HFFc6 (cell line): ENCODE measurements around the gene GLIS1. TPM values are rescaled to one million over a fixed set of nuclear protein-coding genes. Genes with fewer than 3 reads are reported as not detected.

Experiments
- DNase-seq: peaks from one replicate; pipeline ENCODE4 v3.0.0-alpha.2; 2018
- H3K27ac Mint-ChIP-seq: 2 replicates; pipeline ENCODE4 v1.8.0; 2020; ENCODE audit warnings: mild to moderate bottlenecking, mixed read lengths
- H3K27me3 Mint-ChIP-seq: 2 replicates; pipeline ENCODE4 v1.8.0; 2021; ENCODE audit warnings: mild to moderate bottlenecking, moderate library complexity, mixed read lengths; ENCODE audit not compliant: insufficient read depth
- H3K36me3 Mint-ChIP-seq: 2 replicates; pipeline ENCODE4 v1.8.0; 2021; ENCODE audit warnings: low read depth, mixed read lengths
- H3K4me1 Mint-ChIP-seq: 2 replicates; pipeline ENCODE4 v1.8.0; 2020; ENCODE audit warnings: low read depth, mixed read lengths
- H3K4me3 Mint-ChIP-seq: 2 replicates; pipeline ENCODE4 v1.8.0; 2020; ENCODE audit warnings: mild to moderate bottlenecking, moderate library complexity, mixed read lengths
- H3K9me3 Mint-ChIP-seq: 2 replicates; pipeline ENCODE4 v1.8.0; 2020; ENCODE audit warnings: mild to moderate bottlenecking, mixed read lengths
- total RNA-seq, 6 experiments: library from RNA; stranded (reverse); fragmentation: NEBNext Ultra II Directional; extraction: Animal tissue kit (Norgen Biotek cat#: 25700); gene quantifications; 2 replicates in 1 of 6; 3 replicates in 5 of 6; pipeline ENCODE4 v1.2.3, GENCODE V29; 2021
- TF ChIP-seq, protein P1 (sequence below): fragments of 200-600 bp; sonication (generic); IDR thresholded peaks from 2 replicates; pipeline ENCODE4 v1.5.0; 2021; ENCODE audit warnings: antibody characterized with exemption, mild to moderate bottlenecking

GLIS1 gene
- total RNA-seq, 6 experiments from 2014 or later: 1.1 to 1.9 (median 1.2) TPM

DNA sequence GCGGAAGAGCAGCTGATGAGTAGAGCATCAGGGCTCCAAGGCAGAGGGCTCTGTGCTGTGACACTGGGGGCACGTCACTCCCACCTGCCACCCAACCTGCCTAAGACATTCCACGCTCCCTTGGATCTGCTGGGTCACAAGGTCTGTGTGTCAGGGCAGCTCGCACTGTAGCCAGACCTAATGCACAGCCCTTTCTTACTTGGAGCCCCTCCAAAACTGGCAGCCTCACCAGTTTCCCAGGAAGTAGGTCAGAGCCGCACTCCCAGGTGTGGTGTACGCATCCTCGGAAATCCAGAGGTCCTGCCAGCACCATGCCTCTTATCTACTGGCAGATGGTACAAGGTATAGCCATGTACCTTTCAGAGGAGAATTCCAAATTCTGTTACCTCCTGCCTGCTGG is 257.5 kb downstream of the GLIS1 start:
- no peak overlapping the region for H3K4me3 Mint-ChIP-seq
- H3K27me3 Mint-ChIP-seq: peaks cover 48% of the 10 kb centered on the region
- H3K36me3 Mint-ChIP-seq: no peaks in the 10 kb centered on the region
- DNase-seq: no peak
- no peak overlapping the region for H3K27ac Mint-ChIP-seq
- H3K9me3 Mint-ChIP-seq: no peaks in the 10 kb centered on the region
- H3K4me1 Mint-ChIP-seq: no peaks in the 10 kb centered on the region
- TF ChIP-seq, protein P1, sequence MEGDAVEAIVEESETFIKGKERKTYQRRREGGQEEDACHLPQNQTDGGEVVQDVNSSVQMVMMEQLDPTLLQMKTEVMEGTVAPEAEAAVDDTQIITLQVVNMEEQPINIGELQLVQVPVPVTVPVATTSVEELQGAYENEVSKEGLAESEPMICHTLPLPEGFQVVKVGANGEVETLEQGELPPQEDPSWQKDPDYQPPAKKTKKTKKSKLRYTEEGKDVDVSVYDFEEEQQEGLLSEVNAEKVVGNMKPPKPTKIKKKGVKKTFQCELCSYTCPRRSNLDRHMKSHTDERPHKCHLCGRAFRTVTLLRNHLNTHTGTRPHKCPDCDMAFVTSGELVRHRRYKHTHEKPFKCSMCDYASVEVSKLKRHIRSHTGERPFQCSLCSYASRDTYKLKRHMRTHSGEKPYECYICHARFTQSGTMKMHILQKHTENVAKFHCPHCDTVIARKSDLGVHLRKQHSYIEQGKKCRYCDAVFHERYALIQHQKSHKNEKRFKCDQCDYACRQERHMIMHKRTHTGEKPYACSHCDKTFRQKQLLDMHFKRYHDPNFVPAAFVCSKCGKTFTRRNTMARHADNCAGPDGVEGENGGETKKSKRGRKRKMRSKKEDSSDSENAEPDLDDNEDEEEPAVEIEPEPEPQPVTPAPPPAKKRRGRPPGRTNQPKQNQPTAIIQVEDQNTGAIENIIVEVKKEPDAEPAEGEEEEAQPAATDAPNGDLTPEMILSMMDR: no peak

DNA sequence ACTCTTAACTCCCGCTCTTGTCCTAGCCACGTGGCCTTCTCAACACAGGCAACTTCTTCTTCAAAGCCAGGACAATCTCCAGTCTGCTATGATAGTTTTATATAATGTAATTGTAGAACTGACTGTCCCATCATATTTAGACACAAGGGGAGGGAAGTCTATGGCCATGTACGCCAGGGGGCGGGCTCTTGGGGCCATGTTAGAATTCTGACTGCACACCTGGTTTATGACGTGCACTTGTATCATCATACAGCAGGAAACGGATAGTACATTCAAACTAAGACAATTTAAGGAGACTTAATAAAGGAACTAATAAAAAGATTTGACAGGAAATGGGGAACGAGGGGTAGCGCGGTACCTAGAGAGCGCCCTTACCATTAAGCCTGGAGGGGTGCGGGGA is 258.3 kb downstream of the GLIS1 start:
- TF ChIP-seq, protein P1: peak; percentile 45; the same call in 1 of the 2 replicates
- Mint-ChIP-seq H3K36me3 (no peaks in the 10 kb centered on the region), H3K4me1 (no peaks in the 10 kb centered on the region), H3K4me3 (no peak overlapping the region), H3K9me3 (no peaks in the 10 kb centered on the region), H3K27ac (no peak overlapping the region), H3K27me3 (peaks cover 49% of the 10 kb centered on the region)
- no peak for DNase-seq

DNA sequence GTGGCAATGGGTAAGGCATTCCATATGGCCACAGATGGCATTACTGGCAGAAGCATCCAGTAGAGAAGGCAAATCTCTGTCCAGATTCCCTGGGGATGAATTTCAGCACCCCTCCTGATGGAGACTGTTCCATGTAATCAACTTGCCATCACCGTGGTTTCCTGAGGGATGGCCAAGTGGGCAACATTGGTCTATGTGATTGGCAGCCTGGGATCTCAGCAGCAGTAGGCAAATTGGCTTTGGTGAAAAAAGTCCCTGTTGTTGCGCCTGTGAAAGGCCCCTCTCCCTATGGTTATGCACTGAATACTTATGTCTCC is 260.5 kb downstream of the GLIS1 start:
- Mint-ChIP-seq H3K4me1 (no peaks in the 10 kb centered on the region), H3K9me3 (no peaks in the 10 kb centered on the region), H3K27ac (no peak overlapping the region), H3K27me3 (peaks cover 51% of the 10 kb centered on the region), H3K36me3 (no peaks in the 10 kb centered on the region), H3K4me3 (no peak overlapping the region)
- no peak for DNase-seq
- TF ChIP-seq, protein P1: no peak

DNA sequence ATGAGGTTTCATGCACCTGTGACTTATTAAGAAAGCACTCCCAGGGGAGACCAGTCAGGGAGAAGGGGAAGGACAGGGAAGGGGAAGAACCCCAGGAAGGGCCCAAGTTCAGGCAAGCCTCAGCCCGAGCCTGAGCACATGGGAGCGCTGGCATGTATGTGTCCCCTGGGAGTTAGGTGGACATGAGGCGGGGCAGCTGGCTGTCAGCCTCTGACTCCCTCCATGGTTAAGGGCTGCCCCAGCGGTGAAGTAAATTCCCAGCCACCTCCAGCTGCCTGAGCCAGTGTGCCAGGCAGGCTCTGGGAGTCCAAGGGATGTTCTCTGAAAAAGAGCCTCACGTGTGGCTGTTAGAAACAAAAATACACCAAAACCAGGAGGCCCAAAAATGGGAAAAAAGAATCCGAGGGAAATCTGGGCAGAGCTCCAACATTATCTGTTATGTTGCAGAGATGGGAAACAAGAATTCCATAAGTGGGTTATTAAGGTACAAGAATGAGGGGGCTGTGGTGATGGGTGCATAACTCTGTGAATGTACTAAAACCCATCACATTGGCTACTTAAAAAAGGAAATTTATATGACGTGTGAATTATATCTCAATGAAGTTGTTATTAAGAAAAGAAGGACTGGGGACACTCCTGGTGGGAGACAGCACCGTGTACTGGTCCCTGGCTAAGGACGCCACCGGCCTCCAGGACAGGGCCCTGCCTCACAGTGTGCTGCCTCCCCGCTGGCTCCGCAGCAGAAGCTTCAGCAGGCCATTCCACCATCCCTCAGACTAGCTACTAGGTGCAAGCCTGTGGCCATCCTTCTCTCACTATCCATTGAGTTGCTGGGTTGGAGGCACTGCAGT is 261.1 kb downstream of the GLIS1 start:
- peaks cover 47% of the 10 kb centered on the region for H3K27me3 Mint-ChIP-seq
- H3K36me3 Mint-ChIP-seq: no peaks in the 10 kb centered on the region
- no peak for DNase-seq
- no peak overlapping the region for H3K27ac Mint-ChIP-seq
- TF ChIP-seq, protein P1: no peak
- H3K4me1 Mint-ChIP-seq: no peaks in the 10 kb centered on the region
- no peak overlapping the region for H3K4me3 Mint-ChIP-seq
- no peaks in the 10 kb centered on the region for H3K9me3 Mint-ChIP-seq

DNA sequence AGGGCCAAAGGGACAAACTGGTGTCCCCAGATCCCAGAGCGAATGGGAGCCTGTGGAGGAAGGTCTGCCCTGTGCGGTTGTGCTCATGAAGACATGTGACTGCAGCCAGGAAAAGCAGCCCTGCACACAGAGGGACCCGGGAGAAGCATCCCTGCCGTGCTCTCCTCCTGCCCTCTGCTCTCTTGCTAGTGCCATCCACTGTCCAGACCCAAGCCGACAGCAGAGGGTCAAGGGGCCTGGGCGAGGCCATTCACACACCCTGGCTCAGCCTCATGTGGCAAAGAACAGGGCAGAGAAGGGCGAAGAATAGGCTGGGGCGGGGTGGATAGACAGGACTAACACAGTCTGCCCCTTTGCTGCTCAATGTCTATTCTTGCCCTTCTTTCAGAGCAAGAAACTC is 262.4 kb downstream of the GLIS1 start:
- TF ChIP-seq, protein P1: no peak
- Mint-ChIP-seq H3K4me1 (no peaks in the 10 kb centered on the region), H3K4me3 (no peak overlapping the region), H3K9me3 (no peaks in the 10 kb centered on the region), H3K27ac (no peak overlapping the region), H3K36me3 (no peaks in the 10 kb centered on the region), H3K27me3 (peaks cover 38% of the 10 kb centered on the region)
- no peak for DNase-seq
